Transverse colon (tissue), 4 donors: Measurements from ENCODE around the gene RPS10. TPM values are rescaled to one million over a fixed set of nuclear protein-coding genes. Genes with fewer than 3 reads are reported as not detected.

Experiments used
- DNase-seq: peaks from one replicate; pipeline ENCODE4 v3.0.0-alpha.2; 2019
- H3K27ac ChIP-seq, 4 donors: fragments of 200-600 bp; sonication (generic); 2 replicates each; pipeline ENCODE4 v1.5.1; 2016 to 2018; ENCODE audit warnings: inconsistent platforms in 4 of 4
- H3K27me3 ChIP-seq: fragments of 200-600 bp; sonication (generic); 2 replicates; pipeline ENCODE4 v1.5.1; 2017; ENCODE audit warnings: inconsistent platforms
- H3K36me3 ChIP-seq, 4 donors: fragments of 200-600 bp; sonication (generic); 2 replicates each; pipeline ENCODE4 v1.5.1; 2017 to 2019; ENCODE audit warnings: inconsistent platforms in 4 of 4
- H3K4me1 ChIP-seq, 4 donors: fragments of 200-600 bp; sonication (generic); 2 replicates each; pipeline ENCODE4 v1.5.1; 2017 to 2020; ENCODE audit warnings: inconsistent platforms in 4 of 4
- H3K4me3 ChIP-seq, 4 donors: fragments of 200-600 bp; sonication (generic); 1 replicate in 1 of 4; 2 replicates in 3 of 4; pipeline versions ENCODE4 v1.5.1 to v1.6.1; 2017 to 2019; ENCODE audit warnings: inconsistent platforms in 4 of 4
- H3K9me3 ChIP-seq, 2 donors: fragments of 200-600 bp; sonication (generic); 2 replicates each; pipeline ENCODE4 v1.5.1; 2017 to 2019; ENCODE audit warnings: inconsistent platforms in 2 of 2
- CTCF ChIP-seq, 5 experiments: fragments of 200-600 bp in 3 of 5; fragments of 450-650 bp in 2 of 5; sonication (generic) in 3 of 5; IDR thresholded peaks; 1 replicate in 2 of 5; 2 replicates in 3 of 5; pipeline ENCODE4 v1.5.1; 2016 to 2017; ENCODE audit warnings: antibody characterized with exemption in 5 of 5, inconsistent platforms in 3 of 5, mild to moderate bottlenecking in 2 of 5, moderate library complexity in 1 of 5
- EP300 ChIP-seq: sonication (generic); formaldehyde crosslinking; IDR thresholded peaks from one replicate; pipeline ENCODE4 v1.6.1; 2017; ENCODE audit warnings: antibody characterized with exemption, low read depth
- POLR2A ChIP-seq: fragments of 450-650 bp; IDR thresholded peaks from one replicate; pipeline ENCODE4 v1.6.1; 2016; ENCODE audit warnings: antibody characterized with exemption, mild to moderate bottlenecking, moderate library complexity
- POLR2AphosphoS5 ChIP-seq, 3 donors: sonication (generic); formaldehyde crosslinking; IDR thresholded peaks; one replicate each; pipeline ENCODE4 v1.6.1; 2016; ENCODE audit warnings: antibody characterized with exemption in 3 of 3
- WGBS, 2 donors: methylation state at CpG; one replicate each; pipeline ENCODE4 v1.1.5; 2018; ENCODE audit warnings: low coverage in 1 of 2; 5-methylcytosine and 5-hydroxymethylcytosine counted together
- in situ Hi-C, 4 donors: fragments of 200-750 bp; cut with MboI; loops; one replicate each; pipeline versions ENCODE4 v1.15.0 to v1.15.1; 2017; ENCODE audit warnings: low sequenced_read_pairs in 3 of 4, low pct_ligation_motif_present in 1 of 4, low pct_unique_long_range_greater_than_20kb in 1 of 4
- intact Hi-C: fragments of 100-400 bp; cut with DNase I; formaldehyde crosslinking; loops from one replicate; pipeline ENCODE4 v1.15.1; 2023; ENCODE audit warnings: low total_unique reads
- total RNA-seq, 4 donors: library from RNA; depleted of rRNA; stranded (reverse); fragments of >200 nt; gene quantifications; one replicate each; pipeline ENCODE4 v1.1.0, GENCODE V29; 2016

The RPS10 gene
- total RNA-seq, 4 donors from 2014 or later: 892 to 1,969 (median 1,491) TPM

- H3K4me1 ChIP-seq: no peaks in the 10 kb centered on the region
- no peak for DNase-seq
- no peaks in the 10 kb centered on the region for H3K36me3 ChIP-seq
- no peaks in the 10 kb centered on the region for H3K9me3 ChIP-seq
- H3K4me3 ChIP-seq: no peak overlapping the region
- in situ Hi-C loops (no loop called here), intact Hi-C loops (no loop called here)
- no peaks in the 10 kb centered on the region for H3K27me3 ChIP-seq
- no peak overlapping the region for H3K27ac ChIP-seq
- 38 to 51% methylated on average over 5 of the region's 5 CpGs for WGBS, 2 donors
- TF ChIP-seq POLR2A (no peak), POLR2AphosphoS5 (IDR thresholded peaks at IDR 0.05) (no peak), EP300 (no peak), CTCF (IDR thresholded peaks at IDR 0.05) (no peak)
Observed at GRCh38 chr6:34435916-34436315, 10.0 kb upstream of the RPS10 start.

DNA sequence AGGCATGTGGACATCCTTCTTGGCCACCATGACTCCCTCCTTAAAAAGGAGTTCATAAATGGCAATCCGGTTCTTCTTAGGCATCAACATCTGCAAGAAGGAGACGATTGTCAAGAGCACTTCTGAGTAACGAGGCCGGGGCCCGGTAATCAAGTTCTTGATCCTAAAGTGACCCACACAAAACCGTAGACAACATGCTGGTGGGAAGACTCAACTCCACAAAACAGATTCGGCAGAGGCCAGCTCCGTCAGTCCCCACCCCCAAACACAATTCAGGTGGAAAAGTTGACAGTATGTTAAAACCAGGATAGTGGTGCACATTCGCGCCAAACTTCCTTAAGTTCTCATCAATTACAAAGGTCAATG lies 754 bp downstream of the RPS10 start:
- no peaks in the 10 kb centered on the region for H3K9me3 ChIP-seq
- H3K4me1 ChIP-seq: peaks cover 3 to 20% (median 11%) of the 10 kb centered on the region in 4 donors
- no peak for DNase-seq
- H3K27ac ChIP-seq: peak overlapping the region; percentile 82 to 88 (median 86)
- TF ChIP-seq POLR2AphosphoS5 (IDR thresholded peaks at IDR 0.05) (no peak), CTCF (IDR thresholded peaks at IDR 0.05) (no peak), POLR2A (no peak), EP300 (no peak)
- peaks cover 0 to 45% (median 23%) of the 10 kb centered on the region in 4 donors for H3K36me3 ChIP-seq
- 6% methylated on average over 10 of the region's 10 CpGs; no CpG with 5 or more reads in 1 of the 2 donors for WGBS, 2 donors
- intact Hi-C loops: loop anchor here (10.0 kb wide), 1 partner anchor 1030 kb away; the partner anchor contains the start of gene FANCE
- in situ Hi-C loops: no loop called here
- no peaks in the 10 kb centered on the region for H3K27me3 ChIP-seq
- peak overlapping the region; percentile 48 to 76 (median 60) for H3K4me3 ChIP-seq

DNA sequence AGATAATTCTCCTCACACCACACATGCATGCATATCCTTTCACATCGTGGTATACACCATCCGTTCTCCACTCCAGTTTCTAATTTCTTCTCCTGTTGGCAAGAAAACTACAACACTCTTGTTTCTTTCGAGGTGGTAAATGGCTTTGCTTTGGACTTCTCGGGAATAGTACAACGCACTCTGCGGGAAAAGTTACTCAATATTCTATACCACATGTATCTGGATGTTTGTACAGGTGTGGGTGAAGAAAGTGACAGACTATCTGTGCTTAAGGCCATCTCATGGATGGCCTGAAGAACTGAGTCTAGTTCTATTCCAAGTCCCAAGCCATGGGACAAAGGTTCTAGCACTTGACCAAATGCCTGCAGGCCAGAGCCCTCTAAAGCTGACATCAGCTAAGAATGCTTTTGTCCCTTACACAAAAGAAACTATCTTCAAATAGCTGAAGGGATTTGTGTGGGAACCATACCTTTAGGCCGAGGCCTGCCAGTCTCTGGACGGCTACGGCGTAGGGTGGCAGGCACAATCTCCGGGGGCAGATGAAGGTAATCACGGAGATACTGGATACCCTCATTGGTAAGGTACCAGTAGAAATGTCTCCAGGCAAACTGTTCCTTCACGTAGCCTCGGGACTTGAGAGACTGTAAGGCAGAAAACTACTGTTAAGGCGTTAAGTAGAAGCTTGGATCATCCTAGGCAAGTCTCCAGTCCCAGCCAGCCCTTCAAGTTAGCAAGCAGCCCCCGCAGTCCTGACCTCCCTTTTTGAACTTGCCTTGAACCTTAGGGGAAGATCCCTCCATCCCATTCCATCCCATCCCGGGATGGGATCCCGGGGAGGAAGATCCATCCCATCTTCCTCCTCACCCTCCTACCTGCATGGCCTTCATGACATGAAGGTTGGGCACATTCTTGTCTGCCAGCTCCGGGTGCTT lies 1.4 kb downstream of the RPS10 start:
- in situ Hi-C loops (loop anchor here in 1 of 4 donors (25.0 kb wide), 1 partner anchor 212 kb away; no protein-coding TSS in a partner anchor), intact Hi-C loops (loop anchor here (10.0 kb wide), 1 partner anchor 1030 kb away; the partner anchor contains the start of gene FANCE)
- no peak for TF ChIP-seq POLR2AphosphoS5 (IDR thresholded peaks at IDR 0.05)
- Histone ChIP-seq H3K27me3 (no peaks in the 10 kb centered on the region), H3K4me3 (peak overlapping the region in 3 of 4 donors; percentile 48 to 76 (median 70)), H3K9me3 (no peaks in the 10 kb centered on the region), H3K27ac (peak overlapping the region; percentile 82 to 88 (median 86)), H3K36me3 (peaks cover 0 to 52% (median 26%) of the 10 kb centered on the region in 4 donors), H3K4me1 (peaks cover 3 to 20% (median 11%) of the 10 kb centered on the region in 4 donors)
- DNase-seq: no peak
- 61 to 70% methylated on average over 3 to 19 of the region's 19 CpGs for WGBS, 2 donors

DNA sequence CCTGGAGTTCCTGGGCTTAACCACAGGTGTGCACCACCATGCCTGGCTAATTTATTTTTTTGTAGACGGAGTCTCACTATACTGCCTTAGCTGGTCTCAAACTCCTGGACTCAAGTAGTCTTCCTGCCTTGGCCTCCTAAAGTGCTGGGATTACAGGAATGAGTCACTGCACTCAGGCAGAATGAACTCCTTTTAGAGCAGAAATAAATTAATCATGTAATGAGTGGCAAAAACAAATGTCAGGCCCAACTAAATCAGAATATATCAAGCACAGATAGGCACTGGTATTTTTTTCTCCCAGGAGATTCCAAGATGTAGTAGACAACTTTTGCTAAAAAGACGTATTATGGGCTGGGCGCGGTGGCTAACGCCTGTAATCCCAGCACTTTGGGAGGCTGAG lies 2.6 kb downstream of the RPS10 start:
- Histone ChIP-seq H3K4me1 (peaks cover 3 to 20% (median 11%) of the 10 kb centered on the region in 4 donors), H3K27ac (no peak overlapping the region), H3K4me3 (no peak overlapping the region), H3K27me3 (no peaks in the 10 kb centered on the region), H3K36me3 (peaks cover 0 to 55% (median 28%) of the 10 kb centered on the region in 4 donors), H3K9me3 (no peaks in the 10 kb centered on the region)
- intact Hi-C loops (loop anchor here (10.0 kb wide), 1 partner anchor 1032 kb away; the partner anchor contains the start of gene FANCE), in situ Hi-C loops (loop anchor here in 1 of 4 donors (25.0 kb wide), 1 partner anchor 211 kb away; no protein-coding TSS in a partner anchor)
- no peak for DNase-seq
- TF ChIP-seq POLR2A (no peak), POLR2AphosphoS5 (IDR thresholded peaks at IDR 0.05) (no peak), EP300 (no peak), CTCF (IDR thresholded peaks at IDR 0.05) (no peak)
- WGBS, 2 donors: 88 to 90% methylated on average over 4 to 5 of the region's 5 CpGs
